NB4 (cell line): ENCODE measurements around the gene COG3.

Experiments used
- POLR2A ChIP-seq: IDR thresholded peaks from 2 replicates; pipeline ENCODE4 v1.6.1; 2011; ENCODE audit warnings: mild to moderate bottlenecking; ENCODE audit not compliant: insufficient read length; ENCODE audit errors: extremely low read depth
- TF ChIP-seq, protein P1 (sequence below): IDR thresholded peaks from one replicate; pipeline ENCODE4 v1.5.1; 2012; ENCODE audit warnings: low read depth, low read length
- TF ChIP-seq, protein P2 (sequence below): IDR thresholded peaks from 2 replicates; pipeline ENCODE4 v1.6.1; 2011; ENCODE audit warnings: low read depth, low read length

DNA sequence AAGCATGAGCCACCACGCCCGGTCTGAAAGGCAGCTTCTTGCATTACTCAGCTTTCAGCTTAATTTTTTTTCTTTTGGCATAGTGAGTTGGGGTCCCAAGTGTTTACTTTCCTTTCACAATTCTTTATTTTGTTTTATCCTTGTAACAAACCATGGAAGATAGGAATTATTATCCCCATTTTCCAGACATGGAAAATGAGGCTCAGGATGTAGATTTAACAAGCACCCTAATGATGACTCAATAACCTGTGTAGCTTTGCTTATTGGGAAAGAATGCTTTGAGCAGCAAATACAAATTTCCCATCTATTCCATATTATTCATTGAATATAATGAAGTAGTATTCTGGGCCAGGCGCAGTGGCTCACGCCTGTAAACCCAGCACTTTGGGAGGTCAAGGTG lies 13.5 kb upstream of the COG3 start:
- TF ChIP-seq, protein P1, sequence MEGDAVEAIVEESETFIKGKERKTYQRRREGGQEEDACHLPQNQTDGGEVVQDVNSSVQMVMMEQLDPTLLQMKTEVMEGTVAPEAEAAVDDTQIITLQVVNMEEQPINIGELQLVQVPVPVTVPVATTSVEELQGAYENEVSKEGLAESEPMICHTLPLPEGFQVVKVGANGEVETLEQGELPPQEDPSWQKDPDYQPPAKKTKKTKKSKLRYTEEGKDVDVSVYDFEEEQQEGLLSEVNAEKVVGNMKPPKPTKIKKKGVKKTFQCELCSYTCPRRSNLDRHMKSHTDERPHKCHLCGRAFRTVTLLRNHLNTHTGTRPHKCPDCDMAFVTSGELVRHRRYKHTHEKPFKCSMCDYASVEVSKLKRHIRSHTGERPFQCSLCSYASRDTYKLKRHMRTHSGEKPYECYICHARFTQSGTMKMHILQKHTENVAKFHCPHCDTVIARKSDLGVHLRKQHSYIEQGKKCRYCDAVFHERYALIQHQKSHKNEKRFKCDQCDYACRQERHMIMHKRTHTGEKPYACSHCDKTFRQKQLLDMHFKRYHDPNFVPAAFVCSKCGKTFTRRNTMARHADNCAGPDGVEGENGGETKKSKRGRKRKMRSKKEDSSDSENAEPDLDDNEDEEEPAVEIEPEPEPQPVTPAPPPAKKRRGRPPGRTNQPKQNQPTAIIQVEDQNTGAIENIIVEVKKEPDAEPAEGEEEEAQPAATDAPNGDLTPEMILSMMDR, result no peak
- TF ChIP-seq, protein P2, sequence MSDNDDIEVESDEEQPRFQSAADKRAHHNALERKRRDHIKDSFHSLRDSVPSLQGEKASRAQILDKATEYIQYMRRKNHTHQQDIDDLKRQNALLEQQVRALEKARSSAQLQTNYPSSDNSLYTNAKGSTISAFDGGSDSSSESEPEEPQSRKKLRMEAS, result no peak
- no peak for TF ChIP-seq POLR2A
